Stimulated activated CD4-positive, alpha-beta T cell treated with anti-CD3 and anti-CD28 coated beads, Interleukin-4, amount 100 ng/mL, for 24 hours (primary cell): Measurements from ENCODE around the gene PRKCSH.
"Not testable (repeated sequence)": the region's sequence is repeated elsewhere in the genome, so short reads cannot be mapped to it uniquely, and the experiment has no call there.

ENCODE experiments used
- DNase-seq: peaks from one replicate; pipeline ENCODE4 v3.0.0-alpha.2; 2020

Gene PRKCSH

DNA sequence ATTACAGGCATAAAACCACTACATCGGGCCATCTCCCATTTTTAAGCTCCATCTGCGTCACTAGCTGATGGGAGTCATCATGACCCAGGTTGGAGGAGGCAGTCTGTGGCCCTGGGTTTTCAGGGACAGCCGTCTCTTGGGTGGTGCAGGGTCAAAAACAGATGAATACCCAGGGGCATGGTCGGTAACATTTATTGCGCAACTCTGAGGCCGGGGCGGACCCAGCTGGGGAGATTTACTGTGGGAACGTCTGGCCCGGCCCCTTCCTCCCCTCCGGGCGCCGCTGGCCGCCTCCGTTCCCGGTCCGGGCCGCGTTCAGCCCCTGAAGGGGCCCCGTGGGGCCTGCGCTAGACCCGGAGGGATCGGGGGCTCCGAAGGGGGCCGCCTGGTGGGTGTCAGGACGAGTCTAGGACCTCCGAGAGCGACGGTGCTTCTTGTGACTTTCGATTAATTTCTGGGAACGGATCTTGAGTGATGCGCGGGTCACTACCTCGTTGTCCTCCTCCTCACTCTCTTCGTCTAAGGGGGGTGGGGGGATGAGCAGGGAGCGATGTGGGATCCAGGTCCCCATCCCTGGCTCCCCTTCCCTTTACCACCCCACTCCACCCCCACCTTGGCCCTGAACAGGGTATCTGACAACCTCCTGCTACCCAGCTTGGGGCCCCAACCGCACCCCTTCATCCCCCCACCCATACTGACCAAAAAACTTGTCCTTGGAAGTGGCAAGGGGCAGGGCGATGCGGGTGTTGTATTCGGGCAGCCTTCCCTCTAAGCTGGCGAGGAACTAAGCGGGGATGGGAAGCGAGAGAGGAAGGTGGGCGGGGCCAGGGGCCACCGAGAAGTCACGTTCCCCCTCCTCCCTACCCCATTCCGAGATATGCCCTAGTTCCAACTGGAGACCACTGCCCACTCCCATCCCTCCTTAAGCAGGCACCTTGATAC, 14.7 kb upstream of the PRKCSH start:
- no peak for DNase-seq

DNA sequence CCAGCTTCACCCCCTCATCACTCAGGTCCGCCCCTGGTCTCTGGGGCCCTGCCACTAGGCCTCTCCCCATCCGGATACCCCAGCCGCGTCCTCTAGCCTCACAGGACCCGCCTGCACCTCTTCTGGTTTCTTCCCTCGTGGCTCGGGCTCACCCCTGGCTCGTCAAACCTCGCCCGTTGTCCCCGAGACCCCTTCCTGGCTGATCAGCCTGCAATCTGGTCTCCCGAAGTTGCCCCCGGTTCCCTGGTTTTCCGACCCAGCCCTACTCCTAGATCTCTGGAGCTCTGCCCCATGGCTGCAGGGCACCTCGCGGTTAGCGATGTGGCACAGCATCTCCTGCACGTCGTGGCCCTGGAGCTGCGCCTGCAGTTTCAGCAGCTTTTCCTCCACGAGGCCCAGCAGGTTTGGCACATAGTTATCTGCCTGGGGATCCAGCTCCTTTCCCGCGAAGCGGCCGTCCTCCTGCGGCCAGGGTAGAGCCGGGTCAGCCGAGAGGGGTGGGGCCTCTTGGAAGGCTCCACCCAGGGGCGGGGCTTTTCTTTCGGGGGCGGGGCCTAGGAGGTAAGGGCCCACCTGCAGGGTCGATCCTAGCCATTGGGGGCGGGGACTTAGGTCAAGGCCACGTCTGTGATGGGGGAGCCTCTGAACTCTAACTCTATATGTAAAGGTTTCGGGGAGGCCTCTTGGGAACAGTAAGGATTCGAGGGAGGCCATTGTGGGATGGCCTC, 13.9 kb upstream of the PRKCSH start:
- DNase-seq: peak; percentile 45

- DNase-seq: peak; percentile 59
Observed at GRCh38 chr19:11422163-11423065, 13.0 kb upstream of the PRKCSH start.

DNA sequence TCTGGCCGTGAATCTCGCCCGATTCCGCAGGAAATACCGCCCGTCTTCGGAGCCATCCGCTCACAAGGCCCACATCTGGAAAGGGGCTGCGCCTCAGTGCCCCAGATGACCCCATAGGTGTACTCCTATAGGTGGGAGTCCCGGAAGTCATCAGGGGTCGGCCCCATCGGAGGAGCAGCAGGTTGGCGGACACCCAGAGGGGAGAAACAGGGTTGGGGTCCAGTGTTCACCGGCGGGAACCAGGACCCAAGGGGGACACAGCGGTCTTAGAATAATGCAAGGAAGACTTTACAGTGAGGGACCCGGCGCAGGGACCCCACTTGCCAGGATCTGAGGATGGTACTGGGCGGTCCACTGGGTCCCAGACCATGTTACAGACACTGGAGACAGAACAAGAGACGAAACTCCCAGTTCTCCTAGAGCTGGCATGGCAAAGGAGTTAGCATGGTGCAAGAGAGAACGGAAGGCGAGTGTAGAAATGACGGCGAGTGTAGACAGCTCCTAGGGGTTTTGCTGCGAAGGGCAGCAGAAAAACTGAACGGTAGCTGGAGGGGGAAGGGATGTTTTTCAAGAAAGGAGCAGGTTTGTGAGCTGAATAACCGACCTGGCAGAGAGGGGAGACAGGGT, 12.2 kb upstream of the PRKCSH start:
- DNase-seq: no peak

DNA sequence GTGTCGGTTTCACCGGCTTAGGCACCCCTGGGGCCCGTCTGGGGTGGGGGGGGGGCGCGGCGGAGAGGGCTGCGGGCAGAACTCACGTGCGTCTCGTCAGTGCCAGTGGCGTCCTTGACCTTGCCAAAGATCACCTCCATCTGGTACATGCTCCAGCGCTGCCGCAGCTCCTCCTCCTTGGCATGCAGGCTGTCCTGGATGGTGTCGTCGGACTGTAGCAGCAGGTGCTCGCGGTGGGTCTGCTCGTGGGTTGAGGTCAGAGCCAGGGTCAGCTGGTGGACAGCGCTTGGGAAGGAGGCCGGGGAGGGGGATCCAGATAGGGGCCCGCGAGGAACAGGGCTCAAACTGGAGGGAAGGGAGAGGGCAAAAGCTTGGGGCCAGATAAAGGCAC, 11.6 kb upstream of the PRKCSH start:
- DNase-seq: no peak

GRCh38 chr19:11425719-11426457, 9.5 kb upstream of the PRKCSH start:
- no peak for DNase-seq

- no peak for DNase-seq
Observed at GRCh38 chr19:11426656-11427055, 8.8 kb upstream of the PRKCSH start.

DNA sequence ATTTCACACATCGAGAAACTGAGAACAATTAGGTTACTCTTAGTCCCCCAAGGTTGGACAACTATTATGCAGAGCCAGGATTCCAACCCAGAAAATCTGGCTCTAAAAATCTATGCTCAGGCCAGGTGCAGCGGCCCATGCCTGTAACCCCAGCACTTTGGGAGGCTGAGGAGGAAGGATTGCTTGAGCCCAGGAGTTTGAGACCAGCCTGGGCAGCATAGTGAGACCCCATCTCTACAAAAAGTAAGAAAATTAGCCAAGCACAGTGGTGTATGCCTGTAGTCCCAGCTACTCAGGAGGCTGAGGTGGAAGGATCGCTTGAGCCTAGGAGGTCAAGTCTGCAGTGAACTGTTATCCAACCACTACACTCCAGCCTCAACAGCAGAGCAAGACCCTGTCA, 1.9 kb upstream of the PRKCSH start:
- not testable (repeated sequence) for DNase-seq

DNA sequence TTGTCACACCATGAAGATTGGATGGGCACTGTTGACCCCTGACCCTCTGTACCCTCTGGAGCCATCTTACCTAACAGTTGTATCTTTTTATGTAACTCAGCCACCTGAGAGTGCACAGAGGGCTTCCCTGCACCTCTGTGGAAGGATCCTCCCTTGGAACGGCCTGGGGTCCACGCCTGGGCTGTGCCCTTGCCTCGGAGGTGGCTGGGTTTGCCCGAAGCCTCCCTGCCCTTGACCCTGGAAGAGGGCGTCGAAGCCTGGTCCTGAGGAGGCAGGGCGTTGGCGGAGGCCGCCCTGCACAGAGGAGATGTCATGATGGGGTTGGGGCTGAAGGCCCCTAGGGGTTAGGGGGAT, 755 bp upstream of the PRKCSH start:
- DNase-seq: no peak

DNA sequence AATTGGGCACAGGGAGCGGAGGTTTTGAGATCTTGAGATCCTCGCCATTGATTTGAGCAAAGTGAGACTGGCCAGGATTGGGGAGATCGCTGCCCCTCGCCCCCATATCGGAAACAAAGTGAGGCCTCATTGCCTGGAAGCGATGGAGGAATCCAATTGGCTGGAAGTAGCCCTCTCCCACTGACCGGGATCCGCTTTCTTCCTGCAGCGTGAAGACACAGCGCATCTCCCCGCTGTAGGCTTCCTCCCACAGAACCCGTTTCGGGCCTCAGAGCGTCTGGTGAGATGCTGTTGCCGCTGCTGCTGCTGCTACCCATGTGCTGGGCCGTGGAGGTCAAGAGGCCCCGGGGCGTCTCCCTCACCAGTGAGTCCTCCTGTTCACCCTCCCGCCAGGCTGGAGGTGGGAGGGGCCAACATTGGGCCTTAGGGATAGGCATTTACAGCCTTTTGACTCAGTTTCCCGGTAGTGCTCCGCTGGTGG, 438 bp downstream of the PRKCSH start:
- no peak for DNase-seq

DNA sequence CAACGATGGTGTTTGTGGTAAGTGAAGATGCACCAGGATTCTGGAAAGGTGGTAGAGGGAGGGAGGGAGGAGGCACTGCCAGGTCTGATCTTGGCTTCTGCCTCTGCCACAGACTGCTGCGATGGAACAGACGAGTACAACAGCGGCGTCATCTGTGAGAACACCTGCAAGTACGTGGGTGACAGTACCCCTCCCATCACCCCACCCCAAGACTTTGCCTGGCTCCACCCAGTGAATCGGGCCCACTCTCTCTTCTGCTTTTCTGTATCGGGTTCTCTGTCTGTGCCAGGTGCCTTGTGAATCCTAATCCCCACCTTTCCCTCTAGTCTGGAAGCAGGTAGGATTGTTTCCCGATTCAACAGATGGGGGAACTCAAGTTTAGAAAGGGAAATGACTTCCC, 2.5 kb downstream of the PRKCSH start:
- no peak for DNase-seq

DNA sequence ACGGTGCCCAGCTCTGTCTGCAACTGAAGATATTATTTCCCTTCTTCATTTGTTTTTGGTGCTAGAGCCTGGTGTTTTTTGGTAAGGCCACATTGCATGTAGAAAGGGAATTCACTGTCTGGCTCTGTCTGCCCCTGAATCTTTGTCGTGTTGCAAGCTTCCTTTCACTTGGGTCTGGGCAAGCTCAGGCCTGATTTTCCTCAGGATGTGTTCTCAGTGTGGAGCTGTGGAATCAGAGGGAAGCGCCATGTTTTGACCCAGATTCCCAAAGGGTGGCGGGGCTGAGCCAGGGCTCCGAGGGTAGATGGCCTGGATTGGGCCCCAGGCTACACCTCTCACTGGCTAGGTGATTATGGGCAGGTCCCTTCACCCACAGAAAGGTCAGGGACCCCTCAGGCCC, 8.6 kb downstream of the PRKCSH start:
- DNase-seq: no peak

DNA sequence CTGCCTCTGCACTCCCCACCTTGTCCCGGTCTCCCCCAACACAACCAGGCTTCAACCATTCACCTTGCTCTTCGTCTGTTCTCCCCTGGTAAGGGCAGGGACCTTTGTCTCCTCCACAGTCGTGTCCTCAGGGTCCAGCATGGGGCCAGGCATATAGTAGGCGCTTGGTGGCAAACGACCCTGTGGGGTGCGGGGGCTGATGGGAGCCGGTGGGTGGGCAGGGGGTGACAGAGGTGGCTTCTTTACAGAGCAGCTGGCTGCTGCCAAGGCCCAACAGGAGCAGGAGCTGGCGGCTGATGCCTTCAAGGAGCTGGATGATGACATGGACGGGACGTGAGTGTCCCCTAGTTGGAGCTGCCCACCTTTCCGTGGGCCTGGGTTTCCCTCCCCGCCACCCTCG, 9.7 kb downstream of the PRKCSH start:
- no peak for DNase-seq

DNA sequence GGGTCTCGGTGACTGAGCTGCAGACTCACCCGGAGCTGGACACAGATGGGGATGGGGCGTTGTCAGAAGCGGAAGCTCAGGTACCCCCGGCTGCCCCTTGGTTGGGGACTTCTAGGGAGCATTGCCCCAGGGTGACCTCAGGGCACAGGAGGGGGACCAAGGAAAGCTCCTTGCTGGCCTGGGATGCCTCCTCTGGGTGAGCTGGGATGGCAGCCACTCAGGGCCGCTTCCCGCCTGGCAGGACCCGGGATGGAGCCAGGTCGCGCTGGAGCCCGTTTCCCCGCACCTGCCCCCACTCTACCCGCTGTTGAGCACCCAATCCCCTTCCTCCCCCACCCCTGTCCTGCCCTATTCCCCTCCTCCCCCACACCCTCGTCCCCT, 10.8 kb downstream of the PRKCSH start:
- no peak for DNase-seq

DNA sequence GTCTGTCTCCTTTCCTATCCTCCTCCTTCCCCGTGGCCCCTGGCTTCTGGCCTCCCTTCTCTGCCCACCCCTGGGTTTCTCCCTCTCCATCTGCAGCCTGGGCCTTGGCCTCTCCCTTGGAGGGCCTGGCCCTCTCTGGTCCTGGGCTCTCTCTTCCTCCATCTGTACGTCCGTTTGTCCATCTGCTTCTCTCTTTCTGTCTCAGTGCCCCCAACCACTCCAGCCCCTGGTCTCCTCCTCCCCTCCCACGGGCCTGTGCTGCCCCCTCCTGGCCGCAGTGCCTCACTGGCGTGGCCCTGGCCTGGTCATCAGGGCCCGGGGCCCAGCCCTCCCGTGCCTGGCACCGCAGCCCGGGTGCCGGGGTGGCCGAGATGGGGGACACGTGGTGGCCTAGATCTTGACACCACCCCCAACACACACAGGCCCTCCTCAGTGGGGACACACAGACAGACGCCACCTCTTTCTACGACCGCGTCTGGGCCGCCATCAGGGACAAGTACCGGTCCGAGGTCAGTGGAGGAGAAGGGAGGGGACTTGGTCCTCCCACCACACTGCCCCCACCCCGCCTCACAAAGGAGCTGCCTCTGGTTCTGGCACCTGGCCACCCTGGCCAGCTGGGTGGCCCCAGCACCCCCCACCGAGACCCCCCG, 11.3 kb downstream of the PRKCSH start:
- DNase-seq: peak; percentile 36

DNA sequence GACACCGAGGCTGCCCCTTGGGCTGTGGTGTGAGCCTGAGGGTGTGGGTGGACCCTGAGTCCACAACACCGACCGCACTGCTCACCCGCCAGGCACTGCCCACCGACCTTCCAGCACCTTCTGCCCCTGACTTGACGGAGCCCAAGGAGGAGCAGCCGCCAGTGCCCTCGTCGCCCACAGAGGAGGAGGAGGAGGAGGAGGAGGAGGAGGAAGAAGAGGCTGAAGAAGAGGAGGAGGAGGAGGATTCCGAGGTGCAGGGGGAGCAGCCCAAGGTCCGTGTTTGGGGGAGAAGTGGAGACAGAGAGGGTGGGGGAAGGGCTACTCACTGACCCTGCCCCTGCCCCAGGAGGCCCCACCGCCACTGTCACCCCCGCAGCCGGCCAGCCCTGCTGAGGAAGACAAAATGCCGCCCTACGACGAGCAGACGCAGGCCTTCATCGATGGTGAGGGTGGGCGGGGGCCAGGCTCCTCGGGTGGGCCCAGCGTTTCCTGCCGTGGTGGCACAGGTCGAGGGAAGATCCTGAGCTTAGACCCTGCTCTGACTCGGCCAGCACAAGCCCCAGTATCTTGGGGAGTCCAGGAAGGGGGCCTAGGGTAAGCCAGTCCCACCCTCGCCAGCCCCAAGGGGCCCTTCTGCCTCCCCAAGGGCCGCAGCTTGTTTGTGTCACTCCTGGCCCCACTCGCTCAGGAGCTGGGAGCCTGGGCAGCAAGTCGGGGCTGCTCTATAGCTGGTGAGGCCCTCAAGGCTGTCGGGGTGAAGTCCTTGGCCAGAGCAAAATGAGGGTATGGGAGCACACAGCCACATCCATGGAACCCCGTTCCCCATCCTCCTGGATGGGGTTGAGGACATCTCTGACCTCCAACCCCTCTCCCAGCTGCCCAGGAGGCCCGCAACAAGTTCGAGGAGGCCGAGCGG, 12.2 kb downstream of the PRKCSH start:
- no peak for DNase-seq

DNA sequence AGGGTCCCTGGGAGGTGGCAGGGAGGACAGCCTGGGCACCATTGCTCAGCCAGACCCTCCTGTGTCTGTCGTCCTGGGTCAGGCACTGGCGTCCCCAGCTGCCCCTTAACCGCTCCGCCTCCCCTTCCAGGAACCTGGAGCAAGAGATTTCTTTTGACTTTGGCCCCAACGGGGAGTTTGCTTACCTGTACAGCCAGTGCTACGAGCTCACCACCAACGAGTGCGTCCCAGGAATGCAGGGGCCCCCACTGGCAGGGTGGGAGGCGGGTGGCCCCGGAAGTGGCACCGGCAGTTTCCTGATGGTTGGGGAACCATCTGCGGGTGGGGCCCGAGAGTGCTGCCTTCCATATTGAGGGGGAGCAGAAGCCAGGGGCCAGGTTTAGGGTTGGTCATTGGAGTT, 13.0 kb downstream of the PRKCSH start:
- no peak for DNase-seq

GRCh38 chr19:11448923-11449554, 13.6 kb downstream of the PRKCSH start:
- no peak for DNase-seq

GRCh38 chr19:11450570-11451326, 15.3 kb downstream of the PRKCSH start:
- DNase-seq: no peak
